Measurements from ENCODE around the gene ANXA4.
A peak's percentile ranks its signal among the peaks of the same experiment; 100 is the strongest.
"Not testable (repeated sequence)": the region's sequence is repeated elsewhere in the genome, so short reads cannot be mapped to it uniquely, and the experiment has no call there.

The ANXA4 gene

DNA sequence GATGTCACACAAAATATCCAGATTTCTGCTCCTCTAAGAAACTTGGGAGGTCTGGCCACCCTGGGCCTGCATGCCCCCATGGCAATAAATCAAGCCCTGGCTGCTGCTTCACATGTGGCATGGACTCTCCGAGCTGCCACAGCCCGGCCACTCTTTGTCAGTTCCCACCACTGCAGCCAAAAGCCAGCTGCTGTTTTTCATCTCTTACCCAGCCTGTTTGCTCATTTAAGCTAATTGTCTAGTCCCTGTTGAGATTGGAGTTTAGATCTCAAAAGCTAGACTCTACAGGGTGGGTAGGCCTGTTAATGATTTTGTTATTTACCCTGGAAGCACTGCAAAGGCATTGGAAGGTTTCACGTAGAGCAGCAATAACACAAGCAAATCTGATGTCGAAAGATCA is 20.9 kb upstream of the ANXA4 start:
- DNase-seq: no peak

GRCh38 chr2:69723791-69724190 is 18.1 kb upstream of the ANXA4 start:
- DNase-seq: no peak

DNA sequence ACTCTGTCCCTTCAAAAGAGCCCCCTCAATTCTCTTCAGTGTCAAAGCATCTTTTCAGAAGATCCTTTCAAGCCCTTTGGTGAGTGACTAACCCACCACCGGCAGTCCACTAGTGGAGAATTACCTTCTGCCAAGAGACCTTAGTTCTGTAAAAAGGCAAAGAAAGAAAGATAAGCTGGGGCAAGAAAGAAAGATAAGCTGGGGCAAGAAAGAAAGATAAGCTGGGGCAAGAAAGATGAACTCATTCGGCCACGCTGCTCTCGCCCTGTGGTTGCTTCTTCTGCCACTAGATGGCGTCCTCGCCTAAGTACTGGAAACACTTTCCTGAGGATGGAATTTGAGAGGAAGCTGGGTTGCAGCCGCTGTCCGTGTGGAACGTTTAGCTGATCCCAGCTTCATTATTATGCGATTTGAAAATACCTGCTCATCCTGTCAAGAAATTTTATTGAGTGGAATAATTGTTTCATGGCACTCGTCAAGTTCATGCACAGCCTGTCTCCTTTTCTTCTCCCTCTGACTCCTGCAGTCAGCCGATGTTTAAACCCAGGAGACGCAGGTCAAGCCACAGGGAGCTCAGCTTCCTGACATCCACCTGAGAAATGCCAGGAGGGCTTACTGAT is 17.3 kb upstream of the ANXA4 start:
- DNase-seq: peak; percentile 68 to 75

DNA sequence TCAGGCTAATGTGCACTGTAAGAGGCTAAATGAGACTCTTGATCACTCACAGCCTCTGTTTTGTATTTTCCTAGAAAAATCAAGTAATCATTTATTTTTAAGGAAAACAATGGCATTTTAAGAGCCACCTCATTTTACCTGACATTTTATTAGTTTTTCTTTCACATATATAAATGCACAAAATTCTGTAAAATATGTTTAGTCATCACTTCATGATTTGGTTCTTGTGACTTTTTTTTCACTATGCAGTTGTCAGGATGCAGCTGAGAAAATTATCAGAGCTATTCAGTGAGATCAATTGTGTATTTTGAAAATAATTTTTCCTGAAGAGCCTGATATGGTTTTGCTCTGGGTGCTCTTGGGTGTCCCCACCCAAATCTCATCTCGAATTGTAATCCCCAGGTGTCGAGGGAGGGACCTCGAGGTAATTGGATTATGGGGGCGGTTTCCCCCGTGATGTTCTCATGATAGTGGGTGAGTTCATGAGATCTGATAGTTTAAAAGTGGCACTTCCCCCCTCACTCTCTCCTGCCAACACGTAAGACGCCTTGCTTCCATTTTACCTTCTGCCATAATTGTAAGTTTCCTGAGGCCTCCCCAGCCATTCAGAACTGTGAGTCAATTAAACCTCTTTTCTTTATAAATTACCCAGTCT is 16.1 kb upstream of the ANXA4 start:
- DNase-seq: no peak

GRCh38 chr2:69729266-69729665 is 12.7 kb upstream of the ANXA4 start:
- no peak for DNase-seq

DNA sequence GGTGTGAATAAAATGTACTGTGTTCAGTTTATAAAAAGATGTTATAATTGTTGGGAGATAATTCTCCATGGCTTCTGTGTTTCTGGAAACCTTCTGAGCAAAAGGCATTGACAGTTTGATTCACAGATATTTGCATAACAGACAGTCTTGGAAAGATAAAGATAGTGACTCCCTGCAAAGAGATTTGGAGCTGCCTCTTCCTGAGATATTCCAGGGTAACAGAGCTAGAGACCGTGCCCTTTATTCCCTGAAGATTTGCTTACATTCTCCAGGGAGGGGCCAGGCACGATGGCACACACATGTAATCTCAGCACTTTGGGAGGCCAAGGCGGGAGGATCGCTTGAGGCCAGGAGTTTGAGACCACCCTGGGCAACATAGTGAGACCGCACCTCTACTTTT is 12.2 kb upstream of the ANXA4 start:
- no peak for DNase-seq

GRCh38 chr2:69731147-69731970 is 10.6 kb upstream of the ANXA4 start:
- DNase-seq: no peak

GRCh38 chr2:69733342-69734034 is 8.4 kb upstream of the ANXA4 start:
- DNase-seq: no peak

- peak in 1 of 2 experiments; percentile 3 for DNase-seq
These were observed 7.8 kb upstream of the ANXA4 start for GRCh38 chr2:69734035-69734611.

GRCh38 chr2:69734854-69735544 is 6.9 kb upstream of the ANXA4 start:
- no peak for DNase-seq

DNA sequence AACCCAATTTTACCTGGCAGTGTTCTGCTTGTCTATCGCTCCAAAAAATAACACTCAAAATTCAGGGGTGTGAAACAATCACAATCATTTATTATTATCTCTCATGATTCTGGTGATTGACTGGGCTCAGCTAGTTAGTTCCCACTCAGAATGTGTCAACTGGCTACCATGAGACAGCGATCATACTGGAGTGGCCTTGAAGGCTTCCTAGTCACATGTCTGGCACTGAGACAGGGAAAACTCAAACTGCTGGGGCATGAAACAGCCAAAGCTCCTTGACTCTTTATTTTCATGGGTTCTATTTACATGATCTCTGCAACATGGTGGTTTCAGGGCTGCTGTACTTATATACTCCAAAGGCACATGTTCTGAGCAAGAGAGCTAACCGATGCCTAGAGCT is 6.2 kb upstream of the ANXA4 start:
- no peak for DNase-seq

DNA sequence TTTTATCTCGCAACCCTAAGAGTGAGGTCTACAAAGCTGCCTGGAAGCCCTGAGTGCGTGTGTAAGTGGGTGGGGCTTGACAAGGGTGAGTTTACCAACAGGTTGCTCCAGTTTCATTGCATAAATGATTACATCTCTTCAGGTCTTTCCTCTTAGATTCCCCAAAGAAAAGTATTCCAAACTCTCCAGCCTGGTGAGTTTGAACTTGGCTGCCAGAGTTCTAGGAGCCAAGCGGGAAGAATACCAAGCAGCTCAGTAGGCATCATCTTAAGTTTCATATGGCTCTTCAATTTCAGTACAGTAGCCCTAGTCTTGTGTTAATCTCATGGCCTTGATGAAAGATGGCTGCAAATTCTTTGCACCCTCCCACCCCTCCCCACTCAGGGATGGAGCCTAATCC is 3.8 kb upstream of the ANXA4 start:
- DNase-seq: not testable (repeated sequence)

GRCh38 chr2:69740502-69740951 is 1.4 kb upstream of the ANXA4 start:
- DNase-seq: no peak

DNA sequence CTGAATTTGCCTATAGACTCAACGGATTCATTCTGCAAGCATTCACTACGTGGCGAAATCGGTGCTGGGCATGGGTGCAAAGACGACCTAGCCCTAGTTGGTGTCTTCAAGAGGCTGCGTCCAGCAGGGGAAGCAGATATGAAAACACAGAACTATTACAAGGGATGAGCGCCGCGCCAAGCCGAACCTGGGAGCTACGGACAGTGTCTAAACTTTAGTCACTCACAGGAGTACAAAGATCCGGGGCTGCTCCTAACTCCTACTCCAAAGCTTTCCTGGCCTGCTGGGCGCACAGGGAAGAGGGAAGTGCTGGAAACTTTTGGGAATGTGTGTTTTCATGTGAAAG is 732 bp upstream of the ANXA4 start:
- peak; percentile 41 to 47 for DNase-seq

- no peak for DNase-seq
These were observed 503 bp downstream of the ANXA4 start for GRCh38 chr2:69742322-69742952.

DNA sequence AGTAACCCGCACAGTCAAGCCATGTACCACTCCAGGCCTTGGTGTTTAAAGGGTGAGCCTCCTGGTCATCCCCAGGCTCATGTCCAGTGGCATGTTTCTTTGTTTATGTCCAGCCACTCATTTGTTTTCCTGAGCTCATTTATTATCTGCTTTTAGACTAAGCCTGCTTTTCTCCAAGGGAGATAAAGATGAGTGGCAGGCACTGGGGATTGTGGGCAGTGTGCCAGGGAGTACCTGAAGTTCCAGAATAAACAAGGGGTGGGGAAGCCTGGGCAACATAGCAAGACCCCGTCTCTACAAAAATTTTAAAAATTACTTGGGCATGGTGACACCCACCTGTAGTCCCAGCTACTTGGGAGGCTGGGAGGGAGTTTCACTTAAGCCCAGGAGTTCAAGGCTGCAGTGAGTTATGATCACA is 1.9 kb downstream of the ANXA4 start:
- DNase-seq: no peak

GRCh38 chr2:69744456-69744855 is 2.5 kb downstream of the ANXA4 start:
- no peak for DNase-seq

DNA sequence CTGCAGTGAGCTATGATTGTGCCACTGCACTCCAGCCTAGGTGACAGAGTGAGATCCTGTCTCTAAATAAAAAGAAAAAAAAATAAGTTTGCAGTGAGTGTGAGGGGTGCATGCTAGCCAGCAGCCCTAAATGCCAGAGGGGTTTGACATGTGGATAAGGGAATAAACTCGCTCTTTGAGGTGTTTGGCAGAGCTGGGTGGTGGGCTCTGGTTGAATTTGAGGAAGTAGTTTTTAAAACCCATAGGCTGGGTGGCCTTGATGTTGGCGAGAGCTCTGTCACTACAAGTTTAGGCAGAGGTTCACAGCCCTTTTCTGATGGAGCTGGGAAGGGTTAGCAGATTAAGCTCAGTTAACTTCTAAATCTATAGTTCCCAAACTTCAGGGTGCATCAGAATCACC is 3.1 kb downstream of the ANXA4 start:
- no peak for DNase-seq

DNA sequence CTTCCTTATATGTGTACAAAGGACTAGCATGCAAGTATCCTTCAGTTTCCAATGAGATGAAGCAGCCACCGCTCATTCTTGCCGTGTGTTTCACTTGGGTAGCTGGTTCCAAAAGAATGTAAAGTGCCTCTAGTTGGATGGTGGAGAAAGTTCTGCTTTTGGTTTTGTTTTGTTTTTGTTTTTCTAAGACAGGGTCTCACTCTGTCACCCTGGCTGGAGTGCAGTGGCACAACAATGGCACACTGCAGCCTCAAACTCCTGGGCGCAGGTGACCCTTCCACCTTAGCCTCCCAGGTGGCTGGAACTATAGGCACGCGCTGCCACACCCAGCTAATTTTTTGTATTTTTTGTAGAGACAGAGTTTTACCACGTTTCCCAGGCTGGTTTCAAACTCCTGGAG is 8.3 kb downstream of the ANXA4 start:
- no peak for DNase-seq

DNA sequence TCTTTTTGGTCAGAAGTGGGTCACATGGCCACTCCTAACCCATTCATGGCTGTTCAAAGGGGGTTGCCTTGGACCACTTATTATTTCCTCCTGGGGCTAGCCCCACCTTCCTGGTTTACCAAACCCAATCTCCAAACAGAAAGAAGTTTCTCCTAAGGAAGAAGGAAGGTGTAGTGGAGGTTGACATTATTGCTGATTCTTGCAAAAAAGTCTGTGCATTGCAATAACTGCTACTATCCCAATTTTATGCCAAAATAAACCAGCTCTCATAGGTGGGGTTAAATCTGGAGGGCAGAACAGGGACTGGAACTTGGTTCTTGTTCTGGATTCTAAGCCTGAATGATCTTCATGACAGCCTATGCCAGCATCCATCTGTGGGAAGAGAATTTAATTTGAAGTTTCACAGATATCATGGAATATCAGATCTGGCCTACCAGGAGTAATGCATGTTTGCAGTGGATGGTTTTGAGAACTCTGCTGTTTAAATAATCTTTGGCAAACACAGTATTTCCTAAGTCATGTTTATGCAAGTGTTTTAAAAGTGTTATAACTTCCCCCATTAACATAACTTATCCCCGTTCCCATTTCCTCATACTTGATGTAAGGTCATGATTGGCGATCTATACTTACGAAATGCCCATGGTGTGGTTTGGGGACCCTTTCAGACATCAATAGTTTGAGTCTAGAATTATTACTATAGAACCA is 11.9 kb downstream of the ANXA4 start:
- DNase-seq: no peak

DNA sequence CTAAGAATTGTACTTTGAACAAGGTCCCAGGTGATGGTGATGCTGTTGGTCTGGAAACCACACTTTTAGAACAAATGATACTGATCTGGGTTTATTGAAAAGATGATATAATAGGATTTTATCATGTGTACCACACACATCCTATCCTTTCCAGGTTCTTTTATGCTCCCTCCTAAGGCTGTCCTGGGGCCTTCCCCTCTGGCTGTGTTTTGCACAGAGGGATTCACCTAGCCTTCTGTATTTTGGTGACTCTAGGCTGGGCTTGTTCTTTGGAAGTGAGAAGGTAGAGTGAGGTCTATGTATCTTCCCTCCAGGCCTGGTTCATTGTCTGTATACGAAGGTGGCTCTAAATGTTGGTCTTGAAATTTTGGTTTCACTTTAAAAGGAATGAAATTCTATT is 12.7 kb downstream of the ANXA4 start:
- DNase-seq: no peak

Data from AML-193 (cell line).